GM10266 (cell line): ENCODE measurements around the gene MGMT.

Experiments used
- DNase-seq: peaks from one replicate; pipeline ENCODE4 v3.0.0; 2012; ENCODE audit errors: extremely low spot score
- CTCF ChIP-seq: IDR thresholded peaks from 2 replicates; pipeline ENCODE4 v1.5.1; 2012; ENCODE audit warnings: mild to moderate bottlenecking, low read depth; ENCODE audit not compliant: control insufficient read depth, insufficient read depth; ENCODE audit errors: missing control alignments

Gene MGMT

DNA sequence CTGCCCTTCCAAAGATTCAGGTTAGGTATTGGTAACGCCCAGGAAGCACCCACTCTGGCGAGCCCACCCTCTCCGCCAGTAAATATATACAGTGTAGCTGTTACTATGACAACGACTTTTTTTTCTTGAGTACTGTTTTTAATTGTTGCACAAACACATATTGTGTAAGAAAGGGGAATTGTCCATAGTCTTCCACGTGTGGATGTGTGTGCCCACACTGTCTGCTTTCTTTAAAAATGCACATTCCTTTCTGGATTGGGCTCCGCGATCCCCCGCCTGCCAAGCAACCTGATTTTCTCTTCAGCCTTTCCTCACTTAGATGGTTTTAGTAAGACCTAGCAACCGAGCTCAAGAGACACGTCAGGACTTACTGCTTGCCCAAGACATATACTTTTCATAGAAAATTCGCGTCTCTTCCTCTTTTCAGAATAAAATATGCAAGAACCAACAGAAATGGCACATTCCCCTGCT, 249.2 kb downstream of the MGMT start:
- no peak for DNase-seq
- no peak for TF ChIP-seq CTCF

- TF ChIP-seq CTCF = no peak
- DNase-seq = no peak
Observed at GRCh38 chr10:129716881-129717280, 249.8 kb downstream of the MGMT start.

DNA sequence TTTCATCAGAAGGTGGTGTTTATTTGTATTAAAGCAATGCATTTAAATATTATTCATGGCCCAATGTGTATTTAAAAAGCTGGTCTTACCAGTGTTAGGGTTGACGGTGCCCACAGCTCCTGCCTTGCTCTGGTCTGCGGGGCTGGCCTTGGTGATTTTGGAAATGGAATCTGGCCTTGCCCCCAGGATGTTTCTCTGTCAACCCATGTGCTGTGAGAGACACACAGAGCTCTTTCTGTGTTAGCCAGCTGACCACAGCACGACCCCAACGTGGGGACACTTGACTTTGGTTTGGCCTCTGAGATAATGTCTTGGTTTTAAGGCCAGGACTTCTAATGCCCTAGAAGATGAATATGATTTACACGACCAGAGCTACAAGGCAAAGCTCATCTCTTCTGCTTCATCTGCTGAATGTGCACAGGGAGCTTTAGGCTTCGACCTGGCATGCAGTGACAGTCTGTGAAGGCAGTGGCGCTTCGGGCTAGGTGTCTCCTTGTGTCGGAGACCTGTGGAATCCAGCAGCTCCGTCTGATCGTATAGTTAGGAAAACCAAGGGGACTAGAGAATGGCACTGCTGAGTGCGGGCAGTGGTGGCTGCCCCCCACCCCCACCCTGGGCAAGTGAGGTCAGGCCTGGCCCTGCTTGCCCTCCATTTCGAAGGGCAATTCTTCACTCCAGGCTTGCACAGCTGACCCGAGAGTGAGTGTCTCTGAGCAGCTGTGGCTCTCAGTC, 250.9 kb downstream of the MGMT start:
- no peak for DNase-seq
- no peak for TF ChIP-seq CTCF

DNA sequence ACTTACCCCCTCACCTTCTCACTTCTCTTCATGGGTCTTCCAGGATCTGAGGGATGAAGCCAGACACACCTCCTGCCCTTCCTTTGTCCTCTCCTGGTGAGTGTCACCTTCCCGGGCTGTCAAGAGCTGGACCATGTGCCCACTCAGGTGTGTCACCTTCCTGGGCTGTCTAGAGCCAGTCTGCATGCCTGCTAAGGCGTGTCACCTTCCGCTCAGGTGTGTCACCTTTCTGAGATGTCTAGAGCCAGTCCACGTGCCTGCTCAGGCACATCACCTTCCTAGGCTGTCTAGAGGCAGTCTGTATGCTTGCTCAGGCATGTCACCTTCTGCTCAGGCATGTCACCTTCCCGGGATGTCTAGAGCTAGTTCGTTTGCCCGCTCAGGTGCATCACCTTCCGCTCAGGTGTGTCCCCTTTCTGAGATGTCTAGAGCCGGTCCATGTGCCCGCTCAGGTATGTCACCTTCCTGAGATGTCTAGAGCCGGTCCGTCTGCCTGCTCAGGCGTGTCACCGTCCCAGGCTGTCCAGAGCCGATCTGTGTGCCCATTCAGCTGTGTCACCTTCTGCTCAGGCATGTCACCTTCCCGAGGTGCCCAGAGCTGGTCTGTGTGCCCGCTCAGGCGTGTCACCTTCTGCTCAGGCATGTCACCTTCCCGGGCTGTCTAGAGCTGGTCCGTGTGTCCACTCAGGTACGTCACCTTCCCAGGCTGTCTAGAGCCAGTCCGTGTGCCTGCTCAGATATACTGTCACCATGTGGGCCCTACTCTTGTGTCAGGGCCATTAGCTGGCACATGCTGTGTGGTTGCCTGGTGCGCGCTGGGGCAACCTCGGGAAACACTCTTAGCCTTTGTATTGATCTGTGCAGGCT, 251.7 kb downstream of the MGMT start:
- no peak for TF ChIP-seq CTCF

DNA sequence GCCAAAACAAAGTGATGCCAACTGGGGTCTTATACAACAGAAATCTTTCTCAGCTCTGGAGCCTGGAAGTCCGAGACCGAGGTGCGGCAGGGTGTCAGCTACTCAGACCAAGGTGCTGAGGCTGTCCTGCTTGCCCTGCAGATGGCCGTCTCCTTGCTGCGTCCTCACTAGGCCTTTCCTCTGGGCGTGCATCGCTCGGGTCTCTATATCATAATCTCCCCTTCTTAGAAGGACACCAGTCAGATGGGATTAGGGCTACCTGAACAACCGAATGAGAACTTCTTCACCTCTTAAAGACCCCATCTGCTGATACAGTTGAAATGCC, 252.3 kb downstream of the MGMT start:
- DNase-seq = no peak
- TF ChIP-seq CTCF = no peak

More for the DNA sequence above, 251.7 kb downstream of the MGMT start:
- DNase-seq = no peak

- no peak for TF ChIP-seq CTCF
Observed at GRCh38 chr10:129719889-129720590, 253.0 kb downstream of the MGMT start.

More at GRCh38 chr10:129719889-129720590, 253.0 kb downstream of the MGMT start:
- no peak for DNase-seq
